ENCODE data around the gene BOD1L1.

DNA sequence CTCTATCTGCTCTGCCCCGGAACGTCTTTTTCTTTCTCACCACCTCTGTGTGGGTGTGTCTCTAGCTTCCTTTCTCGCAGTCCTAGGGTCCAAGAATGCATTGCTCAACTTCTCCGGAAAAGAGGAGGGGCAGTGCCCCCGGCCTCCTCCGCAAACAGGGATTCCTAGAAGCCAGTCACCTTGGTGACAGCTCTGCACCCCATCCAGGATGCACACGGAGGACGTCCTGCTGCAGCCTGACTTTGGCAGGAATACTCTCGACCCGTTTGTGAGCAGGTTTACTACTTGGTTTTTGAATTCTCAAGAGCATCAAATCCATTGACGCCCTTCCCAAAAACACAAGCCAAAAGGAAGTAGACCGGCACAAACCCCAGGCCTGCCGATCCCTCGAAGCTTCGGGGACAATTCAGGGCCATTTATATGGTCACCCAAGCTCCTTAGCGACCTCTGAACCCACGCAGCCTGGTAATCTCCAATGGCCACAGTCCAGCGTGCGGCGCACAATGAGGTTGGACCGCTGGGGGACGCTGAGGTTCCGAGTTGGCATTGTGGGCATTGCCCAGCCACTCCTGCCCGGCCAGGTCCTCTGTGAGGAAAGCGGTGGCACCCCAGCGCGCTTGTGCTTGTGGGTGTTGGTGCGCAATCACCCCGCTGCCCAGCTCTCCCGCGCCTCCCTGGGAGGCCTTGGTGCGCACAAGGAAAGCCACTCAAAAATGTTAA lies 93.0 kb downstream of the BOD1L1 start:
- TF ChIP-seq MZF1 (tag by site-specific recombination; IDR thresholded peaks at IDR 0.05; ENCODE audit: borderline replicate concordance) (no peak), ZBTB1 (tag by site-specific recombination; IDR thresholded peaks at IDR 0.05) (no peak), TCF7L2 (IDR thresholded peaks at IDR 0.05; ENCODE audit: borderline replicate concordance, low read depth, low read length) (no peak), ZNF223 (tag by site-specific recombination; IDR thresholded peaks at IDR 0.05) (no peak), MEIS1 (CRISPR knock-in tag; IDR thresholded peaks at IDR 0.05; ENCODE audit: borderline replicate concordance) (no peak)
- TF ChIP-seq, protein P1, sequence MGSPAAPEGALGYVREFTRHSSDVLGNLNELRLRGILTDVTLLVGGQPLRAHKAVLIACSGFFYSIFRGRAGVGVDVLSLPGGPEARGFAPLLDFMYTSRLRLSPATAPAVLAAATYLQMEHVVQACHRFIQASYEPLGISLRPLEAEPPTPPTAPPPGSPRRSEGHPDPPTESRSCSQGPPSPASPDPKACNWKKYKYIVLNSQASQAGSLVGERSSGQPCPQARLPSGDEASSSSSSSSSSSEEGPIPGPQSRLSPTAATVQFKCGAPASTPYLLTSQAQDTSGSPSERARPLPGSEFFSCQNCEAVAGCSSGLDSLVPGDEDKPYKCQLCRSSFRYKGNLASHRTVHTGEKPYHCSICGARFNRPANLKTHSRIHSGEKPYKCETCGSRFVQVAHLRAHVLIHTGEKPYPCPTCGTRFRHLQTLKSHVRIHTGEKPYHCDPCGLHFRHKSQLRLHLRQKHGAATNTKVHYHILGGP (tag by site-specific recombination; IDR thresholded peaks at IDR 0.05) = no peak
